ENCODE data around the gene YTHDC1. TPM values are rescaled to one million over a fixed set of nuclear protein-coding genes. Genes with fewer than 3 reads are reported as not detected.
A peak's percentile ranks its signal among the peaks of the same experiment; 100 is the strongest.

The YTHDC1 gene
- total RNA-seq, 2 experiments from 2014 or later: 76.3 to 81.0 TPM

- CTCF ChIA-PET: no interaction called here
- Mint-ChIP-seq H3K4me3 (no peak overlapping the region), H3K36me3 (ENCODE audit: low read depth) (peaks cover 20% of the 10 kb centered on the region), H3K27ac (no peak overlapping the region), H3K9me3 (no peaks in the 10 kb centered on the region), H3K27me3 (ENCODE audit: low read depth) (no peaks in the 10 kb centered on the region), H3K4me1 (ENCODE audit: low read depth) (no peaks in the 10 kb centered on the region)
- no peak for DNase-seq
- intact Hi-C loops (cut with micrococcal nuclease): loop anchor here (2.0 kb wide), 1 partner anchor 24 kb away; no protein-coding TSS in a partner anchor
These were observed 25.2 kb downstream of the YTHDC1 start for GRCh38 chr4:68324519-68325262.

- DNase-seq: no peak
- CTCF ChIA-PET: no interaction called here
- Mint-ChIP-seq H3K4me3 (no peak overlapping the region), H3K36me3 (ENCODE audit: low read depth) (peaks cover 25% of the 10 kb centered on the region), H3K27ac (peak overlapping the region; percentile 50), H3K27me3 (ENCODE audit: low read depth) (no peaks in the 10 kb centered on the region), H3K9me3 (no peaks in the 10 kb centered on the region), H3K4me1 (ENCODE audit: low read depth) (no peaks in the 10 kb centered on the region)
- intact Hi-C loops (cut with micrococcal nuclease): no loop called here
These were observed 30.9 kb downstream of the YTHDC1 start for GRCh38 chr4:68319040-68319439.

- H3K27ac Mint-ChIP-seq: no peak overlapping the region
- no peaks in the 10 kb centered on the region for H3K4me1 Mint-ChIP-seq (ENCODE audit: low read depth)
- H3K9me3 Mint-ChIP-seq: no peaks in the 10 kb centered on the region
- intact Hi-C loops (cut with micrococcal nuclease): no loop called here
- peaks cover 32% of the 10 kb centered on the region for H3K36me3 Mint-ChIP-seq (ENCODE audit: low read depth)
- H3K27me3 Mint-ChIP-seq (ENCODE audit: low read depth): no peaks in the 10 kb centered on the region
- H3K4me3 Mint-ChIP-seq: no peak overlapping the region
- DNase-seq: no peak
- CTCF ChIA-PET: interaction anchor here (1.0 kb wide), 1 partner anchor 59 kb away, joined by 3 read pairs; no protein-coding TSS in a partner anchor
These were observed 33.5 kb downstream of the YTHDC1 start for GRCh38 chr4:68316193-68316969.

- CTCF ChIA-PET: no interaction called here
- intact Hi-C loops (cut with micrococcal nuclease): loop anchor here (5.0 kb wide), 1 partner anchor 37 kb away; no protein-coding TSS in a partner anchor
- no peak for DNase-seq
These were observed 39.1 kb downstream of the YTHDC1 start for GRCh38 chr4:68310651-68311247.

GRCh38 chr4:68304731-68305130 is 45.2 kb downstream of the YTHDC1 start:
- Mint-ChIP-seq H3K27me3 (ENCODE audit: low read depth) (peaks cover 4% of the 10 kb centered on the region), H3K4me3 (no peak overlapping the region), H3K36me3 (ENCODE audit: low read depth) (peaks cover 2% of the 10 kb centered on the region), H3K27ac (no peak overlapping the region), H3K4me1 (ENCODE audit: low read depth) (peaks cover under 1% of the 10 kb centered on the region), H3K9me3 (no peaks in the 10 kb centered on the region)
- intact Hi-C loops (cut with micrococcal nuclease): no loop called here
- no peak for DNase-seq
- CTCF ChIA-PET: interaction anchor here (0.5 to 0.8 kb wide), 3 partner anchors 29 to 53 kb away, joined by 3 to 4 read pairs (median 3); no protein-coding TSS in a partner anchor

More at GRCh38 chr4:68310651-68311247, 39.1 kb downstream of the YTHDC1 start:
- Mint-ChIP-seq H3K4me1 (ENCODE audit: low read depth) (no peaks in the 10 kb centered on the region), H3K9me3 (no peaks in the 10 kb centered on the region), H3K36me3 (ENCODE audit: low read depth) (peaks cover 22% of the 10 kb centered on the region), H3K27ac (no peak overlapping the region), H3K4me3 (no peak overlapping the region), H3K27me3 (ENCODE audit: low read depth) (no peaks in the 10 kb centered on the region)

GRCh38 chr4:68299492-68300457 is 50.1 kb downstream of the YTHDC1 start:
- Mint-ChIP-seq H3K4me3 (no peak overlapping the region), H3K4me1 (ENCODE audit: low read depth) (peaks cover 4% of the 10 kb centered on the region), H3K9me3 (peaks cover 4% of the 10 kb centered on the region), H3K27ac (no peak overlapping the region), H3K36me3 (ENCODE audit: low read depth) (no peaks in the 10 kb centered on the region), H3K27me3 (ENCODE audit: low read depth) (peaks cover 8% of the 10 kb centered on the region)
- CTCF ChIA-PET: interaction anchor here (2.0 kb wide), 1 partner anchor 76 kb away, joined by 5 read pairs; no protein-coding TSS in a partner anchor
- peak; percentile 37 for DNase-seq
- intact Hi-C loops (cut with micrococcal nuclease): no loop called here

GRCh38 chr4:68297137-68297536 is 52.8 kb downstream of the YTHDC1 start:
- Mint-ChIP-seq H3K4me3 (no peak overlapping the region), H3K27ac (no peak overlapping the region), H3K27me3 (ENCODE audit: low read depth) (peaks cover 4% of the 10 kb centered on the region), H3K4me1 (ENCODE audit: low read depth) (peaks cover 4% of the 10 kb centered on the region), H3K36me3 (ENCODE audit: low read depth) (no peaks in the 10 kb centered on the region), H3K9me3 (peaks cover 4% of the 10 kb centered on the region)
- intact Hi-C loops (cut with micrococcal nuclease): no loop called here
- DNase-seq: no peak
- CTCF ChIA-PET: no interaction called here

GRCh38 chr4:68291256-68291655 is 58.6 kb downstream of the YTHDC1 start:
- Mint-ChIP-seq H3K9me3 (peaks cover 2% of the 10 kb centered on the region), H3K36me3 (ENCODE audit: low read depth) (peaks cover 2% of the 10 kb centered on the region), H3K27me3 (ENCODE audit: low read depth) (peaks cover 3% of the 10 kb centered on the region), H3K4me1 (ENCODE audit: low read depth) (no peaks in the 10 kb centered on the region), H3K27ac (no peak overlapping the region), H3K4me3 (no peak overlapping the region)
- no peak for DNase-seq
- intact Hi-C loops (cut with micrococcal nuclease): no loop called here
- CTCF ChIA-PET: no interaction called here

GRCh38 chr4:68288393-68288740 is 61.5 kb downstream of the YTHDC1 start:
- Mint-ChIP-seq H3K27ac (no peak overlapping the region), H3K9me3 (peaks cover 2% of the 10 kb centered on the region), H3K36me3 (ENCODE audit: low read depth) (peaks cover 2% of the 10 kb centered on the region), H3K4me1 (ENCODE audit: low read depth) (no peaks in the 10 kb centered on the region), H3K4me3 (no peak overlapping the region), H3K27me3 (ENCODE audit: low read depth) (peaks cover 3% of the 10 kb centered on the region)
- CTCF ChIA-PET: no interaction called here
- intact Hi-C loops (cut with micrococcal nuclease): no loop called here
- no peak for DNase-seq

GRCh38 chr4:68287704-68288392 is 62.0 kb downstream of the YTHDC1 start:
- no peak for DNase-seq
- Mint-ChIP-seq H3K36me3 (ENCODE audit: low read depth) (peaks cover 2% of the 10 kb centered on the region), H3K27ac (no peak overlapping the region), H3K27me3 (ENCODE audit: low read depth) (peaks cover 3% of the 10 kb centered on the region), H3K4me1 (ENCODE audit: low read depth) (no peaks in the 10 kb centered on the region), H3K9me3 (peaks cover 2% of the 10 kb centered on the region), H3K4me3 (no peak overlapping the region)
- intact Hi-C loops (cut with micrococcal nuclease): no loop called here
- CTCF ChIA-PET: no interaction called here

- DNase-seq: no peak
- CTCF ChIA-PET: no interaction called here
- Mint-ChIP-seq H3K36me3 (ENCODE audit: low read depth) (no peaks in the 10 kb centered on the region), H3K27me3 (ENCODE audit: low read depth) (peaks cover 3% of the 10 kb centered on the region), H3K4me1 (ENCODE audit: low read depth) (no peaks in the 10 kb centered on the region), H3K27ac (no peak overlapping the region), H3K4me3 (no peak overlapping the region), H3K9me3 (no peaks in the 10 kb centered on the region)
- intact Hi-C loops (cut with micrococcal nuclease): no loop called here
These were observed 66.2 kb downstream of the YTHDC1 start for GRCh38 chr4:68283714-68284113.

Data from activated naive CD4-positive, alpha-beta T cell treated with anti-CD3 and anti-CD28 coated beads for 36 hours (primary cell).